GM21390 (cell line): ENCODE measurements around the gene LIG1.

Experiments used
- ATAC-seq: cut with Tn5 transposase; IDR thresholded peaks from one replicate; pipeline ENCODE4 v1.9.1; 2021; ENCODE audit not compliant: unreplicated experiment

The LIG1 gene

DNA sequence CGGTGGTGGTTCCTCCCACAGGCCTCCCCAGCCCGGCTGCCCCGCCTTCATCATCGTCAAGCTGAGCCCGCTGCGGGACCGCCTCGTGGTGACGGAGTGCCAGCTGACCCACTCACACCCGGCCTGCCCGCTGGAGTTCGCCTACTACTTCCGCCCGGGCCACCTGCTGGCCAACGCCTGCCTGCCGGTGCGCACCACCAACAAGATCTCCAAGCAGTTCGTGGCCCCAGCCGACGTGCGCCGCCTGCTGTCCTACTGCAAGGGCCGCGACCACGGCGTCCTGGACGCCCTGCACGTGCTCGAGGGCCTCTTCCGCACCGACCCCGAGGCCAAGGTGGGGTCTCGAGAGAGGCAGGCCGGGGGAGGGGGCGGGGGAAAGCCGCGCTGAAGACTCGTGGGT lies 12.3 kb upstream of the LIG1 start:
- ATAC-seq: no peak

DNA sequence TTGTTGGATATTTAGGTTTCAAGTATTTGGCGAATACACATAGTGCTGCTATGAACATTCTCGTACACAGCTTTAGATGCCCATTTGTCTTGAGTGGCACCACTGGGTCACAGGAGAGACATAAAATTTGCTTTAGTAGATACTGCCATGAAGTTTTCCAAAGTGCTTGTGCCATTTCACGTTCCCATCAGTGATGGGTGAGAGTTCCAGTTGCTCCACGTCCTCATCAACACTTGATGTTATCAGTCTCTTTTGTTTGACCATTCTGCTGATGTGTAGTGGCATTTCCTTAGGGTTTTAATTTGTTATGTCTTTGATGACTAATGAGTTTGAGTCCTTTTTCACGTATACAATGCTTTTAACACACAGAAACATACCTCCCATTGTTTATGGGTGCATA lies 11.4 kb upstream of the LIG1 start:
- no peak for ATAC-seq

DNA sequence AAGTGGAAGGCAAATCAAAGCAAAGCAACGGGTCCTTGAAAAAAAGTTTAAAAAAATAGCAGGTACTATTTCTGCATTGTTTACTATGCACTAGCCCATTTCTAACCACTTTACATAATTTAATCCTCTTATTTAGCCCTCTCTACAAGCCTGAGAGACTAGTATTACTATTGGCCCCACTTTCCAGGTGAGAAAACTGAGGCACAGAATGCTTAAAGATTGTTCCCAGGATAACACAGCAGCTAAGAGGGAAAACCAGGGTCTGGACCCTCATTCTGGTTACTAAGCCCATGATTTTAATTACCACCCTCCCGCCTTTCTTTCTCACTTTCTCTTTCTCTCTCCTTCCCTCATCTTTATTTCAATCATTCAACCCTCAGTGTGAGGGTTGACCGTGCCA lies 6.1 kb upstream of the LIG1 start:
- ATAC-seq: no peak

DNA sequence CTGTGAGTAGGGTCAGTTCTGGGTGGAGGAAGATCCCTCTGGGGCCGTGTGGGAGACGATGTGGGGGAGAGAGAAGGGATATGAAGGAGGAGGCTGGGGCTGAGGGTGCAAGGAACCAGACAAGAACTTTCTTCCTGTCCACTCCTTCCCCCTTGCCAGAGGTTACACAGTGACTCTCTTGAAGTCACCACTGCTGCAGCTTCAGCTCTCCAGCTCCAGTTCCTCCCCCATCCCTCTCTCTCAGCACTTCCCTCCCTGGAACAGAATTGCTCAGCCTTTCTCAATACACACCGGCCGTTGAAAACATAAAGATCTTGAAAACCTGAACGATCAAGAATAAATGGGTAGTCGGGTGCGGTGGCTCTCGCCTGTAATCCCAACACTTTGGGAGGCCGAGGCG lies 5.4 kb upstream of the LIG1 start:
- ATAC-seq: no peak

DNA sequence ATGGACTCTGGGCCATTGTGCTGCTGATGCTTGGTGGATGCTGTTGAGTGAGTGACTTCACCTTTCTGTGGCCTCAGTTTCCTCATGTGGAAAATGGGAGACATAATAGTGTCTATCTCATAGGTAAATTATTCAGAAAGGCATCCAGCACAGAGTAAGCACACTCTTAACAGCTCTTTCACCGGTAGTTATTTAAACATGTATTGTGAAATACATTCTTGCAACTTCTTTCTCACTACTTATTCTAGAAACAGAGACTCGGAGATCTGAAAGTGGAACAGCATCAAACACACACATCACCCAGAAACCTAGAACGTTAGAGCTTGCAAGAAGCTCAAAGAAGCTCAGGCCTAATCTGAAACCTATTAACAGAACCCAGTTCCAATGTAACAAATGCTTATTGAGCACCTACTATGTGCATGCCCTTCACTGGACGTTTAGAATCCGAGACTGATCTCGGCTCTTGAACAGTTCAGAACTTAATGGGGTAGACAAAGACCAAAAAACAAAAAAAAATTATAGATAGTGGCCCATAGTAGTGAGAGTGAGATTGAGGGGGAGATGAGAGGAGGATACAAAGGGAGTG lies 4.4 kb upstream of the LIG1 start:
- no peak for ATAC-seq

DNA sequence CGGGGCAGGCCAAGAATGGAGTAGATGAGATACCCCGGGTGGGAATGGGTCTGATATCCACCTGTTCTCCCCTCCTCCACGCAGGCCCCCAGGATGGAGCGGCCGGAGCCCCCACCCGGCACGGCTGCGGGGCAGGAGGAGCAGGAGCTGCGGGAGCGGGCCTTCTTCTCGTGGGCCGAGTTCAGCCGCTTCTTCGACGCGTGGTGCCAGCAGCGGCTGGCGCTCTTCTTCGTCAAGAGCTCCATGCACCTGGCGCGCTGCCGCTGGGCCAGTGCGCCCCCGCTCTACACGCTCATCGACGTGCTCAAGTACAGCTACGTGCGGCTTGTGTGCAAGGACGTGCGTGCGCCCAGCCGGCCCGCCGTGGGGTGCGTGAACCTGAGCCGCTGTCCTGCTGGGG lies 1.6 kb upstream of the LIG1 start:
- ATAC-seq: no peak

DNA sequence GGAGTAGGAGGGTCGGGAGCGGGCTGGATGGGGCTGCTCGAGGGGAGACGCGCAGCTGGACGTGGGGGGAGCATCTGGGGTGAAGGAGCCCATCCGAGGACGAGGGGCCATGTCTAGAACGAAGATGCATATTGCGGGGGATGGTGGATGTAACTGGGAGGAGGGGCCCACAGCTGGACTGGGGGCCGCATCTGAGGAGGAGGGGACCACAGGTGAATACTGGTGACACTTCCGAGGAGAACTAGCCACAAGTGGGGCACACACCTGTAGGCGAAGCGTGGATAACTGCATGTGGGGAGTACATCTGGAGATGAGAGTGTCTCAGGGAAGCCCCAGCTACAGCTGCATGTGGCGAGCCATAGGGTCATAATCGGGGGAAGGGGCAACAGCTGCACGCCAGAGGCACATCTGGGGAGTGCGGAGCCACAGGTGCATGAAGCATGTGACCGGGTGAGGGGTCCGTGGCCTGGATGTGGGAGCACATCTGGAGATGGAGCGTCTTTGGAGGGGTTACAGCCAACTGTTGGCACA lies 738 bp upstream of the LIG1 start:
- no peak for ATAC-seq

DNA sequence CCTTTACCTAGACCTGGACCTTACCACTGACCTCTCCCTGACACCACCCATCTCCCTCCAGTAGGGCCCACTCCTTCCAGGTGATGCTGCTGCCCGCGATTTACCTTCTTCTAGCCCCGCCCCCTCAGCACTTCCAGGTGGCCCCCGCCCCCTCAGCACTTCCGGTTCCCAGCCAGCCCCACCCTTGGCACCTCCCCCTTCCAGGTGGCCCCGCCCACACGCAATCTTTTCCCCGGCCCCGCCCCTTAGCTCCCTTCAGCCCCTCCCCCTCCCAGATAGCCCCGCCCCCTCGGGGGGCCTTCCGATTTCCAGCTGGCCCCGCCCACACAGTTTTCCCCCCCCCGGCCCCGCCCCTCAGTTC lies 586 bp downstream of the LIG1 start:
- ATAC-seq: no peak

DNA sequence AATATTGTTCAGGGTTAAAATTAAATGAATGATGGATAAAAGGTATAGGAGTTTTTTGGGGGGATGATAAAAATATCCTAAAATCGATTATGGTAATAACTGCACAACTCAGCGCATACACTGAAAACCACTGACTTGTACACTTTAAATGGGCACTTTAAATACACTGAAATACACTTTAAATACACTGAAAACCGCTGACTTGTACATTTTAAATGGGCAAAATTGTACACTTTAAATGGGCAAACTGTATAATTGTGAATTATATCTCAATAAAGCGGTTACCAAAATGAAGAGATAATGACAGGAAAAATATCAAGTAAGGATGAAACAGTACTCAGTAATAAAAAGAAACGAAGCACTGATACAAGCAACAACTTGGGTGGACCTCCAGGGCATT lies 1.5 kb downstream of the LIG1 start:
- ATAC-seq: no peak

DNA sequence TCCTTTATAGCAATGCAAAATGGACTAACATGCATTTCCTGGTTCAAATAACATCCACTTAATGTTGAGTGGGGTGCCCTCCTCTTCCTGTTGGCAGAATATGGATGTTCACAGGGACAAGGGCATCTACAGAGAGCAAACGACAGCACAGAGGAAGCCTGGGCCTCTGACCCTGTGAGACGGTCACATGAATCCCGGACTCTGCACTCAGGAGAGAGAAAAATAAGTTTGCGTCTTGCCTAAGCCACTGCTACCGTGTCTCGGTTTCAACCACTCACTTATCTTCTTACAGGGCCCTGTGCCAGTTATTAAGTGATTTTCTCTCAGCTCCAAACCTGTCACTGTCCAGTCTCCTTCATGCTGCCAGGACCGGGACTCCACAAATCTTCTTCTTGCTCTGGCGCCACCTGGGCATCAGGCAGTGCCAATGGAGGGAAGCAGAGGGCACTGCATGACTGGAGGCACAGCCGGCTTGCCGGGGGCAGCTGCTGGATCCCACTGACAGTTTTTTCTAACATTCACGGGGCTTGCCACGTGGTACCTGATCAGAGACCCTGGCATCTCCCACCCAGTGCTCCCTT lies 11.8 kb downstream of the LIG1 start:
- ATAC-seq: no peak

DNA sequence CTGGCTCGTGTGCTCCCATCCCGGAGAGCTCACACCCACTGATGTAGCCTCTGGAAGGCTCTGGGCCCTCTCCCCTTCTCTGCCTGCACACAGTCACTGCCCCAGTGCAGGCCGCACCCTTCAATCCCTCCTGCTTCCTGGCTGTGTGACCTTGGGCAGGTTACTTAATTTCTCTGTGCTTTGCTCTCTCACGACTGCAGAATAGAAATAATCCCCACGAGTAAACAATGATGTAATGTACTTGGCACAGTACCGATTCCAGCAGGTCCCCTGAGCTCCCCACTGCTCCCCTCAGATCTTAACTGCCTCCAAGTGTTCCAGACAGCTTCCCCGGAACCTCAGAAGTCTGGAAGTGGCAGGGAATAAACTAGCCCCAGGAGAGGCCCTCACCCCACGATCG lies 16.1 kb downstream of the LIG1 start:
- no peak for ATAC-seq

DNA sequence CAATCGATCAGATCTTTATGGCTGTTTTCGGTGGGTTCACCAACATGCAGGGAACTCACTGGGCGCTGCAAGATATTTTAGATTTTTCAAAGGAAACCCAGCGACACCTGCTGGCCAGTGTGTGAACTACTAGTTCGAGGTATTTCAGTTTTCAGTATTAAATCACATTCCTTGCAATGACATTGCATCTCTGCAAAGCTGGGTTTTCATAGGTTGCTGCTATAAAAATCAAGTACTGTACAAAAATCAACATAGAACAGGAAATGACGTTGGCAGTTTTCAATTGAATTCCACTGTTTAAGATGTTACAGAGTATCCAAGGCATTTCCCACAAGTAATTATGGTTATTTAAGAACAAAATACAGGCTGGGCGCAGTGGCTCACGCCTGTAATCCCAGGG lies 17.6 kb downstream of the LIG1 start:
- no peak for ATAC-seq

DNA sequence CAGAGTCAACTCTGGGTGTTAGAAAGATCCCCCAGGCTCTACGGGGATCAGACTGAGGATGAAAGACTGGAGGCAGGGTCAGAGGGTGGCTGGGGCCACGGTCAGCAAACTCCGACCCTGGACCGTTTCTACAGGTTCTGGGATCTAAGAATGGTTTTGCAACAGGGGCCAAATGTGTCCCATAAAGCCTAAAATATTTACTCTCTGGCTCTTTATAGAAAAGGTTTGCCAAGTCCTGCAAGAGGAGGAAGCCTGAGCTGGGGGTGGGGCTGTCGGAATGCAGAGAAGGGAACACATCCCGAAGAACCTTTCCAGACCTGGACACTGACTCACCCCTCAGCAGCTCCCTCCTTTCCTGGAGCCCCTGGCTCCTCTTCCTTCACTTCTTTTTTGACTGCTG lies 20.7 kb downstream of the LIG1 start:
- ATAC-seq: no peak

DNA sequence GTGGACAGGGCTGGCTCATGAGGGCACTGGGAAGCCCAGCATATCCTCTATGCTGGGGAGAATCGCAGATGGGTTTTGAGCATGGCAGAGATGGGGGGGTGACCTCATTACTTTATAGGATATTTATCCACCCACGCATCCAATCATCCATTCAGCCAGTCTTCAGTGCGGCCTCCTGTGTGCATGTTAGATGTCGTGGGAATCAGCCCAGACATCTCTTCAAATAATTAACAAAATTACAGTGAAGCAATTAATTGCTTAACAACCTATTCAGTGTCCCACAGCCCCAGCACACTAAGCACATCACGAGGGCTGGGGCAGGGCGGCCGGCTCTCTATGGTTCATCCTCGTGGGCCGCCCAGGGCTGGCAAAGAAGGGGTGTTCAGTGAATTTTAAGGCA lies 21.6 kb downstream of the LIG1 start:
- no peak for ATAC-seq

DNA sequence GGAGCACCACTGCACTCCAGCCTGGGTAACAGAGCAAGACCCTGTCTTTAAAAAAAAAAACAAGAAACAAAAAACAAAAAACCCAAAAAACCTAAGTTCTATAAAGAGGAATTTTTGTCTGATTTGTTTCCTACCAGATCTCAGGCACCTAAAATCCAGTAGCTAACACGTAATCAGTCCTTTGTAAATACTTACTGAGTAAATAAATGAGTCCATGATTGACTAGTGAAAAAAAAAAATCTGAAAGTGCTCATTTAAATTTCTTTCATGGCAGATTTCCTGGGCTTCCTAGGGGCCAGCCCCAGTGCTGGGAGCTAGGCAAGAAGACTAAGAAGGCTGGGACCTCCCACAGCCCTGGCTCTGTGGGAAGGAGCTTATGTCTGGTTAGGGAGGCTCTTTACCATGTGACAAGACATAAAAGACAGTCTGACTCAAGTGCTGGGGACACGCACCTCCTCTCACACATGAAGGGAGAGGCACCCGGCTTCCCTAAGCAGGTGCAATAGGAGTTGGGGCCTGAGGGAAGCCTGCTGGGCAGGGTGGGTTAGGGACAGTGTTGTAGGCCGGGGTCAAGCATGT lies 22.5 kb downstream of the LIG1 start:
- ATAC-seq: no peak

DNA sequence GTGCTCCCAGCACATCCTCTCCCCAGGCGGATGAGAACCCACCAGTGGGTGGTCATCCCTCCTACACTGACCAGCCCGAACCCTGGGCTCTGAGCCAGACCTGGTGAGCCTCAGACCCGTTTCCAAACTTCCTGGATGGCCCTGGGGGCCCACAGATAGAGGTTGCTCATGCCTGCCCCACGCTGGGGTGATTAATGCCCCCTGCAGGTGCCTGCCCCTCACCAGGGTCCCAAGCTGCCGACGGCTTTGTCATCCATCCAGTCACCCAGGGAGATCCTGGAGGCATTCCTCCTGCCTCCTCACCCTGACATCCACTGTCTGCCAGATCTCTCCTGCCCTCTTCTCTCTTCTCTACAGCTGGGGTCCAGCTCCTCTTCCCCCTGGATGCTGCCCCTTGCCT lies 31.1 kb downstream of the LIG1 start:
- ATAC-seq: no peak

DNA sequence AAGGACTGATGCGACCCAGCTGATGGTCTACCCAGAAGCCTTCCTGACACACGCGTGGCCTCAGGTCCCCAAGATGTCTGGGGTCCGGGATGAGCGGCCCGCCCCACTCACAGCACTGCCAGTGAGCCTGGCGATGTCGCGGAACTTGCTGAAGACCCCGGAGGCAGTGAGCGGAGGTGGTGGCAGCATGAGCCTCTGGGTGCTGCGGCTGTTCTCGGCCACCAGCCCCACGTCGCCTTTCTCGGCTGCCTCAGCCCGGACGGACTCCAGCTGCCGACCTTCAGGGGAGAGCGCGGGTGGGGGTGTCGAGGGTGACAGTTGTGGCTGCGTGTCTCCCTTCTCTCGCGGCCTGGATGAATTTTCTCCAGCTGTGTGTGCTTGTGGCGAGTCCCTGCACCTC lies 32.7 kb downstream of the LIG1 start:
- ATAC-seq: no peak

DNA sequence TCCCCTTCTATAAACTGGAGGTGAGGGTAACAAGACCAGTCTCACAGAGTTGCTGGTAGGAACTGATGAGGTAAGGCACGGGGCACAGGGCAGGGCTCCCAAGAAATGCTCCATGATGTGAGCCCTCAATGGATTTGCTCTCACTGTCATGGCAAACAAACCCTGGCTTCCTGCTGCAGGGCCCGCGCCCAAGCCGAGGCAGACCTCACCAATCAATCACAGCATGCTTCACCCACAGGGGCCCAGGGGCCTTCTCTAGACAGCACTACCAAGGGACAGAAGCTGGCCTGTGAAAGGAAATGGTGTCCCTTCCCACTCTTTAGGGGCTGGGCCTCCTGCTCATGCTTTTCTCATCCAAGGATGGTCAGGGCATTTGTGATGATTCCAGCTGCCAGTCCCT lies 33.6 kb downstream of the LIG1 start:
- no peak for ATAC-seq

DNA sequence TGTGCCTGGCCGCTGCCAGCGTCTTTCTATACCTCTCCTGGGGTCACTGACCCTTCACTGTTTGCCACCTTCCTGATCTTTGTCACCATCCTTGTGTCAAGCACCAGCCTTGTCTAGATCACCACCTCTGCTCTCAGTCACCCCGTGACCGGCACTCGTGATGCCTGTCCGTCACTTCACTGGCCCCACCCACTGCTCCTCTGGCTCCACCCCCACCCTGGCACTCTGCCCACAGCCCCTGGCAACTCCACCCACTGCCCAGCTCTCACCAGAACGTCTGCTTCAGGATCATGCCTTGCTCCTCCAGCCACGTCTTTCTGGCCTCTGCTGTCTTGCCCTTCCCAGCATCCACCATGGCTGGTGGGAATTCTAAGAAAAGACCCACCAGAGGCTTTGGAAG lies 34.7 kb downstream of the LIG1 start:
- ATAC-seq: no peak

DNA sequence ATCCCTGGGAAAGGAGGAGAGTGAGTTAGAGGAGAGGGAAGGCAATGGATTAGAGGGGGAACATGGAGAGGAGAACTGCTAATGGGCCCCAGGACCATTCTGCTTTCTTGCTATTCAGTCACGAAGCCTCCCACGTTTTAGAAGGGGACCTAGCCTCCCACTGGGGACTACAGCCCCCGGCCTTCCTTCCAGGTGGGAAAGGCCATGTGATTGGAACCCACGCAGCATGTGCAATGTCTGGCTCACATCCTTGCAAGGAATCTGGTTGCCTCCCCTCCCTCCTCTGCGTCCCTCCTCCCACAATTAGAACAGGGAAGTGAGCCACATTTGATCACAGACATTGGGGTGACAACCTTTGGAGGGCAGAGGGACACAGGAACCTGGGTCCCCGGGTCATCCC lies 37.0 kb downstream of the LIG1 start:
- no peak for ATAC-seq

DNA sequence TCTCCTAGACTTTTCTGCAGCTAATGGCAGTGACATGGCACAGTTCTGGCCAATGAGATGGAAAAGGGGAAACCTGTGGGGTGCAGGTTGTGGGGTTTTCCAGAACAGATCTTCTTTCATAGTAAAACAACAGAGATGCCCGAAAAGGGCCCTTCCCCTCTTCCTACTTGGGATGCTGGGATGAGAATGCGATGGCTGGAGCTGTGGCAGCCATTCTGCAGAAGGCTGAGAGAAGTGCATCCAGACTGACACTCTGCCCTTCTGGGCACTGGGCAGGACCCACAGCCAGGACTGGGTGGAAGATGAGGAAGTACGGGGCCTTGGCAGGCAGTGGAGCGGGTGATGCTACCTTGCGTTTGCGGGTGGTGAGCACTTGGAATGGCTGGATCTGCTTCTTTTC lies 42.6 kb downstream of the LIG1 start:
- ATAC-seq: no peak

DNA sequence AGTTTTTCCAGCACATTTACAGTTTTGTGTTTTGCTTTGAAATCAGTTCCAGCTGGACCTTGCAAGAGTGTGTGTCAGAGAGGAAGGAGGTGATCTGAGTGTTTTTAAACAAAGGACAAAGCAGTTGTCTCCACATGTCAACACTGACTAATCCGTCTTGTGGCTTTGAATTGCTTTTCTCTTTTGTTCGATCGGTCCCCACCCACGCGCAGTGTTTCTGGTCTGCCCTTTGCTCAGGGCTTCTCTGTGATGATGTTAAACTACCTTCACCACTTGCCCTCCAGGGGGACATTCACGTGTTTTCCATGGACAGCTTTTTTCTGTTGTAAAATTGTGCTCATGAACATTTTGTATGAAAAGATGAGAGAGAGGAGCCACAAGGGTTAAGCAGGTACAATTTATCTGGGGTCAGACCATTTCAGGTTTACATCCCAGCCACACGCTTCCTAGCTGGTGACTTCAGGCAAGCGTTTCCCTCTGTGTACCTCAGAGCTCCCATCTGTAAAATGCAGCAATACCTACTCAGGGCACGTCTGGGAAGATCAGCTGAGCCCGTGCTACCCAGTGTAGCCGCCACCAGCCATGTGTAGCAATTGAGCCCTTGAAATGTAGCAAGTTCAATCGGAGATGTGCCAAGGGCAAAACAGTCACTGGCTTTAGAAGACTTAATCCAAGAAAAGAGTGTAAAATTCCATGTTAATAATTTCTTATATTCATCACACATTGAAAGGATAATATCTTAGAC lies 46.1 kb downstream of the LIG1 start:
- ATAC-seq: no peak
